ENCODE measurements around the gene IMP4. TPM values are rescaled to one million over a fixed set of nuclear protein-coding genes. Genes with fewer than 3 reads are reported as not detected.

Gene IMP4
- total RNA-seq, 1 experiment from 2014 or later: 101 TPM

DNA sequence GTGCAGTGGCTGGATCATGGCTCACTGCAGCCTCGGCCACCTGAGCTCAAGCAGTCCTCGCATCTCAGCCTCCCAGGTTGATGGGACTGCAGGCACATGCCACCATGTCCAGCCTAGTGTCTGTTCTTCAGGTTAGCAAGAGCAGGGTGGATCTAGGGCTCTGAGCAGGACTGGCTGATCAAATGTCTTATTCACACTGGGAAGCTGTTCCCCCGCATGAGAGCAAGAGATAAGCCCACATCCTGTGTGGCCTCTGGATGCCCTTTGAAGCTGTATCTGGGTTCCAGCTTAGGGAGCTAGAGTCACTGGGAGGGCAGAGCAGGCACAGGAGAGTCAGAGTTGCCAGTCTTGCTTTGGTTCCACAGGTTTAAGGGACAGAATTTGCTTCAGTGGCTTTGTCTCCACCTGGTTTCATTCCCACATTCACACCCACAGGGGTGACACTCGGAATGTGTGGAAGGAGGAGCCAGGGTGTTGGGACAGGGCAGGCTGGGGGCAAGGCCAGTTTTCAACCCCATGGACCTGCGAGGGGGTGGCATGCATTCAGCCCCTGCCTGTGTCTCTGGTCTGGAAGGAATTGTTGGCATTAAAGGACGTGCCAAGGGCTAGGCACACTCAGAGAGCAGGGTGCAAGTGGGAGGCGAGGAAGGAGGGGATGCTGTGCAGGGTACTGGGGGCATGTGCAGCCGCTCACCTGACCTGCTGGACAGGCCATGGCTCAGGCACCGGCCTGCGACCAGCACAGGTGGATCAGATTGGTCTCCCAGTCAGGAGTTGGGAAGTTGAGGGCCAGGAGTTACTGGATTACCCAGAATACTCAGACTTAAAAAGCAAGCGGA is 37.6 kb downstream of the IMP4 start:
- no peak overlapping the region for H3K56ac ChIP-seq (ENCODE audit: insufficient read length, low read depth, low read length)
- no peaks in the 10 kb centered on the region for H3K79me1 ChIP-seq (ENCODE audit: insufficient read depth, low read depth, low read length, poor library complexity, severe bottlenecking)
- H2BK20ac ChIP-seq (ENCODE audit: low read depth, low read length, poor library complexity, severe bottlenecking): no peak overlapping the region
- DNase-seq: no peak
- H2AK5ac ChIP-seq (ENCODE audit: insufficient read length, low read length): no peak overlapping the region
- H3K27ac Mint-ChIP-seq: peak overlapping the region in 1 of 3 experiments; percentile 25; a peak in 2 of 7 replicates
- no peak overlapping the region for H3K4ac ChIP-seq (ENCODE audit: low read depth, low read length)
- H3K23ac ChIP-seq (ENCODE audit: insufficient read length, low read depth, low read length): no peak overlapping the region
- no peak overlapping the region for H3K18ac ChIP-seq (ENCODE audit: insufficient read length, low read depth, low read length)
- H4K8ac ChIP-seq (replicated peaks; ENCODE audit: insufficient read length, low read depth, low read length): no peak overlapping the region
- no peak overlapping the region for H3K4me3 Mint-ChIP-seq
- no peaks in the 10 kb centered on the region for H3K9me3 Mint-ChIP-seq
- H3K79me2 ChIP-seq (ENCODE audit: insufficient read depth, low read length): no peaks in the 10 kb centered on the region
- H3T11ph ChIP-seq (ENCODE audit: low read length): no peak overlapping the region
- TF ChIP-seq, protein P1, sequence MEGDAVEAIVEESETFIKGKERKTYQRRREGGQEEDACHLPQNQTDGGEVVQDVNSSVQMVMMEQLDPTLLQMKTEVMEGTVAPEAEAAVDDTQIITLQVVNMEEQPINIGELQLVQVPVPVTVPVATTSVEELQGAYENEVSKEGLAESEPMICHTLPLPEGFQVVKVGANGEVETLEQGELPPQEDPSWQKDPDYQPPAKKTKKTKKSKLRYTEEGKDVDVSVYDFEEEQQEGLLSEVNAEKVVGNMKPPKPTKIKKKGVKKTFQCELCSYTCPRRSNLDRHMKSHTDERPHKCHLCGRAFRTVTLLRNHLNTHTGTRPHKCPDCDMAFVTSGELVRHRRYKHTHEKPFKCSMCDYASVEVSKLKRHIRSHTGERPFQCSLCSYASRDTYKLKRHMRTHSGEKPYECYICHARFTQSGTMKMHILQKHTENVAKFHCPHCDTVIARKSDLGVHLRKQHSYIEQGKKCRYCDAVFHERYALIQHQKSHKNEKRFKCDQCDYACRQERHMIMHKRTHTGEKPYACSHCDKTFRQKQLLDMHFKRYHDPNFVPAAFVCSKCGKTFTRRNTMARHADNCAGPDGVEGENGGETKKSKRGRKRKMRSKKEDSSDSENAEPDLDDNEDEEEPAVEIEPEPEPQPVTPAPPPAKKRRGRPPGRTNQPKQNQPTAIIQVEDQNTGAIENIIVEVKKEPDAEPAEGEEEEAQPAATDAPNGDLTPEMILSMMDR (conservative IDR thresholded peaks at IDR 0.05): no peak
- WGBS (ENCODE audit: extremely low coverage, insufficient read length, low lambda C conversion rate): no CpG with 5 or more reads among the region's 11 CpGs
- no peak overlapping the region for H2AFZ ChIP-seq (ENCODE audit: low read length)
- H3K4me1 Mint-ChIP-seq: 0 out of 4 replicates have a peak, but pooled peaks cover 0 to 3% of the 10 kb centered on the region in 2 experiments
- no peak overlapping the region for H2BK5ac ChIP-seq (ENCODE audit: insufficient read length, low read length)
- no peak overlapping the region for H3K27ac ChIP-seq (ENCODE audit: insufficient read length, low read depth, low read length)
- H3K27me3 ChIP-seq (ENCODE audit: insufficient read depth, low read length): no peaks in the 10 kb centered on the region
- no peaks in the 10 kb centered on the region for H4K20me1 ChIP-seq (ENCODE audit: control insufficient read depth, insufficient read depth, insufficient read length)
- H2BK15ac ChIP-seq (ENCODE audit: low read depth, low read length): no peak overlapping the region
- no peak overlapping the region for H3K9ac ChIP-seq (ENCODE audit: extremely low read depth, insufficient read length, low read length)
- no peak overlapping the region for H2BK12ac ChIP-seq (ENCODE audit: insufficient read length, low read depth, low read length)
- no peak overlapping the region for H4K5ac ChIP-seq (ENCODE audit: insufficient read length, low read depth, low read length)
- H4K91ac ChIP-seq (ENCODE audit: insufficient read length, low read depth, low read length): no peak overlapping the region
- H3K9me3 ChIP-seq (ENCODE audit: control insufficient read depth, low read depth, low read length): no peaks in the 10 kb centered on the region
- H3K4me1 ChIP-seq (ENCODE audit: insufficient read depth, low read length): no peaks in the 10 kb centered on the region
- no peak overlapping the region; the same call in 1 of the 2 replicates for H3K14ac ChIP-seq (ENCODE audit: insufficient read depth, low read length)
- peaks cover 0 to 9% (median 7%) of the 10 kb centered on the region in 3 experiments; a peak in 5 of 7 replicates for H3K36me3 Mint-ChIP-seq (ENCODE audit: insufficient read depth in 1 of 3, low read depth in 3 of 3)
- no peaks in the 10 kb centered on the region for H3K23me2 ChIP-seq (ENCODE audit: insufficient read length, low read depth, low read length, poor library complexity, severe bottlenecking)
- H3K27me3 Mint-ChIP-seq (ENCODE audit: low read depth): no peaks in the 10 kb centered on the region; the same call in 1 of the 2 replicates
- H3K4me2 ChIP-seq (ENCODE audit: insufficient read depth, insufficient read length, low read length): no peak overlapping the region
- H2BK120ac ChIP-seq (ENCODE audit: low read depth, low read length, poor library complexity, severe bottlenecking): no peak overlapping the region

All from H9 (cell line).